Measurements from ENCODE around the gene GSTM2. TPM values are rescaled to one million over a fixed set of nuclear protein-coding genes. Genes with fewer than 3 reads are reported as not detected.
"Not testable (repeated sequence)": the region's sequence is repeated elsewhere in the genome, so short reads cannot be mapped to it uniquely, and the experiment has no call there.

GSTM2 gene
- total RNA-seq, 2 donors from 2014 or later, result 18.5 to 27.5 TPM

DNA sequence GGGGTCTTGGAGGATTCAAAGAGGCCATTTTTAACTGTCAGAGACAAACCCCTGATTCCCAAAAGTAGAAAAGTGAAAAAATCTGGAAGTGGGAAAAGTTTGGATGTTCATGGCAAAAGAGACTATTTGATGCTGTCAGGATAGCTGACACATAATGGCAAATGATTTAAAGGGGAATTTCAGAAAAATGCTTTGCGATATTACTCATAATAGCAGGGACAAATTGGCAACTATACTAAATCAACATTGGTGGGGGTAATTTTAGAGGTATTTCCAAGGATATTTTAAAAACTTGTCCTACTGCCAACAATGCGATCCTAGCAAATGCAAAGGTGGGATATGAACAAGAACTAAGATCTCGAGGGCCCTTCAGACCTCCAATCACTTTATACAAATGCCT lies 17.2 kb upstream of the GSTM2 start:
- Mint-ChIP-seq H3K36me3 (ENCODE audit: low read depth) (no peaks in the 10 kb centered on the region), H3K27me3 (peaks cover 4% of the 10 kb centered on the region), H3K27ac (no peak overlapping the region), H3K4me3 (no peak overlapping the region), H3K4me1 (peaks cover 5% of the 10 kb centered on the region), H3K9me3 (no peaks in the 10 kb centered on the region)
- no peak for ATAC-seq (replicated peaks)

DNA sequence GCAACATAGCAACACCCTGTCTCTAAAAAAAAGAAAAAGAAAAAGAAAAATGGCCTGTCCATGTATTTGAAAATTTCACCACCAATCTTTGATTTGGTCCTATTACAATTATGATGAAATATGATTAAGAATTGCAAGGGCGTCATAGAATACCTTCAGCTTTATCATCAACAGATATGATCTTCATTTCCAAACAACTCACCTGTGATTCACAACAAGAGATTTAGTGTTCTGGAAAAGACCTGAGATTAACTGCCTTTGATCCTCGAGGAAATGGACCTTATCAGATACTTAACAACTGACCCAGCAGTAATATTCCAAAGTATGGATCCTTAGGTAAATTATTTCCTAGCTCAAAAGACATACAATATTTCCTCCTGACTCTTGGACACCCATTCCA lies 15.5 kb upstream of the GSTM2 start:
- ATAC-seq (replicated peaks), result no peak
- Mint-ChIP-seq H3K36me3 (ENCODE audit: low read depth) (no peaks in the 10 kb centered on the region), H3K4me1 (peaks cover 5% of the 10 kb centered on the region), H3K27me3 (peaks cover 4% of the 10 kb centered on the region), H3K9me3 (no peaks in the 10 kb centered on the region), H3K4me3 (no peak overlapping the region), H3K27ac (no peak overlapping the region)

GRCh38 chr1:109653306-109653705 lies 14.6 kb upstream of the GSTM2 start:
- peaks cover 4% of the 10 kb centered on the region for H3K27me3 Mint-ChIP-seq
- no peaks in the 10 kb centered on the region for H3K36me3 Mint-ChIP-seq (ENCODE audit: low read depth)
- H3K9me3 Mint-ChIP-seq, result no peaks in the 10 kb centered on the region
- no peak overlapping the region for H3K4me3 Mint-ChIP-seq
- H3K27ac Mint-ChIP-seq, result peak overlapping the region; percentile 41
- peaks cover 5% of the 10 kb centered on the region for H3K4me1 Mint-ChIP-seq
- ATAC-seq (replicated peaks), result no peak

DNA sequence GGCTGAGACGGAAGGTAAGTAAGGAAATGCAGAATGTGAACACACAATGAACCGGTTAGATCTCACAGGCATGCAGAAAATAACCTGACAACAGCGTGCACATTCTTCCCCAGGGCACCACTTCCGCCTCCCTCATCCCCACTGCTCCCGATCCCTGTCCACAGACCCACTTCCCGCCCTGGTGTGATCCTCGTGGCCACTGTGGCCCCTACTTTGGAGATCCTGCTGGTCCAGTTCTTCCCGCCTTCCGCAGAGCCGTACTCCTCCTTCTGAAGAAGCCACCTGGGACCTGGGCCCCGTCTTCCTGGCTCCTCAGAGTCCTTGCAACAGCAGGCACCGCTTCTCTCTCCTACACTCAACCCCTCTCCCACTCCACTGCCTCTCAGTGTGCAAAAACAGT lies 13.3 kb upstream of the GSTM2 start:
- peak overlapping the region; percentile 91 for H3K27ac Mint-ChIP-seq
- H3K9me3 Mint-ChIP-seq, result no peaks in the 10 kb centered on the region
- H3K36me3 Mint-ChIP-seq (ENCODE audit: low read depth), result no peaks in the 10 kb centered on the region
- no peak for ATAC-seq (replicated peaks)
- peaks cover 5% of the 10 kb centered on the region for H3K4me1 Mint-ChIP-seq
- H3K27me3 Mint-ChIP-seq, result peaks cover 4% of the 10 kb centered on the region
- peak overlapping the region; percentile 91 for H3K4me3 Mint-ChIP-seq

GRCh38 chr1:109655615-109656519 lies 12.0 kb upstream of the GSTM2 start, which contains the start of gene GSTM4:
Gene GSTM4 (plus strand): TSS chr1:109656099. CDS start chr1:109656390, 291 bp downstream.
- Mint-ChIP-seq H3K4me3 (peak within 1 kb of the TSS; percentile 91), H3K36me3 (ENCODE audit: low read depth) (no peaks in the 10 kb centered on the region), H3K4me1 (peaks cover 5% of the 10 kb centered on the region), H3K9me3 (no peaks in the 10 kb centered on the region), H3K27ac (peak within 1 kb of the TSS; percentile 91), H3K27me3 (peaks cover 4% of the 10 kb centered on the region)
- peak; percentile 94 for ATAC-seq (replicated peaks)

DNA sequence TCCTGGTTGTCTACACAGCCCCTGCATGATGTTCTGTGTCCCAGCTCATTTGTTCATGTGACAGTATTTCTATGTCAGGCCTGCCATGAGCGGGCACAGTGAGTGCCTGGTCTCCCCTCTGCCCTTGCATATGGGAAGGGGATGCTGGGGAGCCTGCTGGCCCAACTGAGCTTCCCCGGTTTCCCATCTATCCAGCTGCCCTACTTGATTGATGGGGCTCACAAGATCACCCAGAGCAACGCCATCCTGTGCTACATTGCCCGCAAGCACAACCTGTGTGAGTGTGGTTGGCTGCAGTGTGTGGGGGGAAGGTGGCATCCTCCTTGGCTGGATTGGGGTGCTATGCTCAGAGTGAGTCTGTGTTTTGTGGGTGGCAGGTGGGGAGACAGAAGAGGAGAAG lies 10.5 kb upstream of the GSTM2 start:
- no peak for ATAC-seq (replicated peaks)
- no peaks in the 10 kb centered on the region for H3K36me3 Mint-ChIP-seq (ENCODE audit: low read depth)
- no peaks in the 10 kb centered on the region for H3K9me3 Mint-ChIP-seq
- H3K27ac Mint-ChIP-seq, result no peak overlapping the region
- peaks cover 5% of the 10 kb centered on the region for H3K4me1 Mint-ChIP-seq
- no peaks in the 10 kb centered on the region for H3K27me3 Mint-ChIP-seq
- peak overlapping the region; percentile 91 for H3K4me3 Mint-ChIP-seq

DNA sequence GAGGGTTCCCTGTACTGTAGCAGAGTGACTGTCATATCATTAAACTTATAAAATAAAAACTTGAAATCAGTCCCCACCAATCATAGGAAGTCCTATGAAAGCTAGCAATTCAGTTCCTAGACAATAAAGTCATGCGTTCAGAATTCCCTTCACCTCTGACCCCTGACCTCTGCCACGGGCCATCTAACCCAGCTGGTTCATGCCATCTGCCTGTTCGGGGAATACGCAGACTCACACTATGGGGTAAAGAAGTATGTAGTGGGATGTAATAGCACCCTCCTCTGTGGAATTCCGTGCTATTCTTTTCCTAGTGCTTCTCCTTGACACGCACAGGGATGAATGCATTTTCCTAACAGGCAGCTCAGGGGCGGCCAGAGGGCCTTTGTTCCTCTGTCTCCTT lies 9.9 kb upstream of the GSTM2 start:
- Mint-ChIP-seq H3K4me3 (peak overlapping the region; percentile 91), H3K9me3 (no peaks in the 10 kb centered on the region)
- ATAC-seq (replicated peaks), result no peak

GRCh38 chr1:109658533-109659042 lies 9.3 kb upstream of the GSTM2 start:
- Mint-ChIP-seq H3K27ac (no peak overlapping the region), H3K36me3 (ENCODE audit: low read depth) (no peaks in the 10 kb centered on the region), H3K4me3 (no peak overlapping the region), H3K4me1 (peaks cover 5% of the 10 kb centered on the region), H3K9me3 (no peaks in the 10 kb centered on the region), H3K27me3 (no peaks in the 10 kb centered on the region)
- ATAC-seq (replicated peaks), result no peak

More for the DNA sequence above, 9.9 kb upstream of the GSTM2 start:
- Mint-ChIP-seq H3K36me3 (ENCODE audit: low read depth) (no peaks in the 10 kb centered on the region), H3K27ac (no peak overlapping the region), H3K27me3 (no peaks in the 10 kb centered on the region), H3K4me1 (peaks cover 5% of the 10 kb centered on the region)

- H3K4me1 Mint-ChIP-seq, result peaks cover 5% of the 10 kb centered on the region
- H3K27me3 Mint-ChIP-seq, result no peaks in the 10 kb centered on the region
- H3K9me3 Mint-ChIP-seq, result no peaks in the 10 kb centered on the region
- no peak for ATAC-seq (replicated peaks)
- no peak overlapping the region for H3K4me3 Mint-ChIP-seq
- no peak overlapping the region for H3K27ac Mint-ChIP-seq
- no peaks in the 10 kb centered on the region for H3K36me3 Mint-ChIP-seq (ENCODE audit: low read depth)
These were observed 8.7 kb upstream of the GSTM2 start for GRCh38 chr1:109659145-109659544.

DNA sequence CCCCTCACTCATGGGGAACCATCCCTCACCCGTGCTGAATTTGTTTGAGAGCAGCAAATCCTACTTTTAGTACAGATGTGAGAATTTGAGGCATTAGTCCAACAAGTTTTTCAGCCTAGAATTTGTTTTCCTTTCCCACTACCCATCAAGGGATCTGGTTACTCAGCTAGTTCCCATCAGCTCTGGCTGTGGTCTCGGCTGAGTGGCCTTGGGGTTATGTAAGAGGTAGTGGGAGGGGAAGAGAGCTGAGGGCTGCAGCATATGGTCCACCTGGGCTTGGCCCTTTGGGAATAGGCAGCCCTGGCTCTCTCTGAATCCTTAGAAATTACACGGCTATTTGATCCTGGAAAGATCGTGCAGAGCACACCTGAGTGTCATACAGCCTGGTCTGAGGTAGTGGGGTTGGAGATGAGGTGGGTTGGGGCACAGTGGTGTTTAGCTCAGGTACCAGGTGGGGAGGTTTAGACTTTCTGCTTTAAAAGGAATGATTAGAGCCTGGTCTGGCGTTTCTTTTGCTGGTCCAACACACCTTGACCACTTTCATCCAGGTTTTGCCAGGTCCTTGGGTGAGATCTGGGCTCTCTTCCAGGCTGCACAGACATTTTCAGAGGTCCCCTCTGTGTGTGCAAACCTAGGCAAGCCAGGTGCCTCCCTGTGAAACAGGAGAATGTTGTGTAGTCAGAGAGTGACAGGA lies 7.7 kb upstream of the GSTM2 start:
- Mint-ChIP-seq H3K27me3 (no peaks in the 10 kb centered on the region), H3K9me3 (no peaks in the 10 kb centered on the region), H3K27ac (no peak overlapping the region), H3K4me3 (no peak overlapping the region), H3K4me1 (no peaks in the 10 kb centered on the region), H3K36me3 (ENCODE audit: low read depth) (no peaks in the 10 kb centered on the region)
- no peak for ATAC-seq (replicated peaks)

DNA sequence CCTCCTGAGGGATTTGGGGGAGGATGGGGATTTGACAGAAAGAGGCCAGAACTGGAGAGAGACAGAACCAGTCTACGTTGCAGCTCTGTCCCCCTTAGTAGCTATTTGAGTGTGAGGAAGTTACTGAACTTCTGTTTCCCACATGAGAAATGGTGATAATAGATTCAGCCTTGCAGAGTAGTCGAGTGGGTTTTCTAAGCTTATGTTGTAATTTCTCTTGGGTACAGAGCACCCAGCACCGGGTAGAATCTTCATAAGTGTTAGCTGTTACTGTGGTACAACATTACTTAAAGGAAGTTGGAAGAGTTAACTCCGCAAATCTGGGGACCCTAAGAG lies 7.2 kb upstream of the GSTM2 start:
- not testable (repeated sequence) for H3K9me3 Mint-ChIP-seq; ATAC-seq (replicated peaks); H3K4me1 Mint-ChIP-seq; H3K27ac Mint-ChIP-seq; H3K27me3 Mint-ChIP-seq; H3K36me3 Mint-ChIP-seq (ENCODE audit: low read depth); H3K4me3 Mint-ChIP-seq

DNA sequence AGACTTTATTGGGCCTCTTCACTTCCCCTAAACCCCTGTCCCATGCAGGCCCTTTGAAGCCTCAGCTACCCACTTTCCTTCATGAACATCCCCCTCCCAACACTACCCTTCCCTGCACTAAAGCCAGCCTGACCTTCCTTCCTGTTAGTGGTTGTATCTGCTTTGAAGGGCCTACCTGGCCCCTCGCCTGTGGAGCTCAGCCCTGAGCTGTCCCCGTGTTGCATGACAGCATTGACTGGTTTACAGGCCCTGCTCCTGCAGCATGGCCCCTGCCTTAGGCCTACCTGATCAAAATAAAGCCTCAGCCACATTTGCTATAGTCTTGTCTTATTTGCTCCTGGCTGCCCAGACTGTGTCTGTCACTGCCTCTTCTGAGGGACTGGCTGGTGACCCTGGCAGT lies 6.5 kb upstream of the GSTM2 start:
- no peaks in the 10 kb centered on the region for H3K36me3 Mint-ChIP-seq (ENCODE audit: low read depth)
- ATAC-seq (replicated peaks), result no peak
- H3K4me3 Mint-ChIP-seq, result no peak overlapping the region
- no peaks in the 10 kb centered on the region for H3K27me3 Mint-ChIP-seq
- H3K4me1 Mint-ChIP-seq, result no peaks in the 10 kb centered on the region
- H3K27ac Mint-ChIP-seq, result peak overlapping the region; percentile 21
- no peaks in the 10 kb centered on the region for H3K9me3 Mint-ChIP-seq

DNA sequence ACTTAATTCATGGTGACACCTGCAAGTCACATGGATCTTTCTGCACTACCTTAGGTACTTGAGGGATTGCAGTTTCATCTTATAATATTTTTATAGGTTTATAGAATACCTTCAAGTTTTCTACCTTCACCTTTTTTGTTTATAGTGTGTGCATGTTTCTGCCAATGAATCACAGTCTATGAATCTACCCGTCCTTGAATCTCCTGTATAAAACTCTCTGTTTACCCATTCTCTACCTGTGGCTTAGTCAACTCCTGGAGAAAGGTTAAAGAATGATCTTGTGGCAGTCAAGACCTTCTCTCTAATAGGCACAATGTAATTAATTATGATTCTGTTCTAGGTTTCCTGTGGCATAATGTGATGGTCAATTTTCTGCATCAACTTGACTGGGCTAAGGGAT lies 3.2 kb upstream of the GSTM2 start:
- no peak overlapping the region for H3K27ac Mint-ChIP-seq
- no peak for ATAC-seq (replicated peaks)
- H3K4me3 Mint-ChIP-seq, result no peak overlapping the region
- peaks cover 6% of the 10 kb centered on the region for H3K4me1 Mint-ChIP-seq
- no peaks in the 10 kb centered on the region for H3K36me3 Mint-ChIP-seq (ENCODE audit: low read depth)
- H3K27me3 Mint-ChIP-seq, result no peaks in the 10 kb centered on the region
- H3K9me3 Mint-ChIP-seq, result no peaks in the 10 kb centered on the region

GRCh38 chr1:109668123-109668775 lies 392 bp downstream of the GSTM2 start:
- H3K4me3 Mint-ChIP-seq, result peak overlapping the region; percentile 65
- no peaks in the 10 kb centered on the region for H3K27me3 Mint-ChIP-seq
- H3K9me3 Mint-ChIP-seq, result no peaks in the 10 kb centered on the region
- H3K27ac Mint-ChIP-seq, result peak overlapping the region; percentile 26
- H3K4me1 Mint-ChIP-seq, result peaks cover 7% of the 10 kb centered on the region
- ATAC-seq (replicated peaks), result no peak
- H3K36me3 Mint-ChIP-seq (ENCODE audit: low read depth), result no peaks in the 10 kb centered on the region

All from activated T-helper 17 cell treated with anti-CD3 and anti-CD28 coated beads, Interleukin-2, amount 50 U/mL, for 72 hours (primary cell).